K562 (cell line): ENCODE measurements around the gene ACER1. TPM values are rescaled to one million over a fixed set of nuclear protein-coding genes. Genes with fewer than 3 reads are reported as not detected.

ENCODE experiments used
- ATAC-seq: fragments of 200-7000 bp; cut with Tn5 transposase; 3 replicates; pipeline ENCODE4 v1.9.1; 2020; ENCODE audit warnings: moderate library complexity
- BruUV-seq: library from RNA; stranded (reverse); fragments of 400-500 nt; replicated peaks from 2 replicates; lab custom pipeline; 2021; lab: Mats Ljungman, UMichigan
- CTCF ChIA-PET: fragments of 300-600 bp; formaldehyde crosslinking; extraction: SDS; loops from one replicate; lab custom pipeline; 2021; ENCODE audit warnings: low intra/inter-chr PET ratio; lab: Yijun Ruan, JAX
- POLR2A ChIA-PET: fragments of 300-600, 350-650 bp; sonication (Branson Sonifier 250); formaldehyde crosslinking; extraction: SDS; loops from one replicate; lab custom pipeline; 2021; ENCODE audit warnings: antibody characterized with exemption, inconsistent platforms; lab: Yijun Ruan, JAX
- DNase-seq, 4 experiments: peaks; one replicate each; pipeline versions ENCODE4 v3.0.0 to v3.0.0-alpha.2; 2011 to 2018; ENCODE audit warnings: low spot score in 3 of 4, mixed read lengths in 3 of 4; ENCODE audit errors: extremely low read depth in 1 of 4
- FAIRE-seq: peaks from 2 replicates; lab custom pipeline; 2011; peaks lifted over from hg19 to GRCh38; lab: Jason Lieb, UNC
- H2AFZ ChIP-seq: 2 replicates; pipeline ENCODE4 v1.6.0; 2011; ENCODE audit warnings: low read depth, low read length, control low read depth, inconsistent platforms
- H3K27ac ChIP-seq: fragments of 200-600 bp; 3 replicates; pipeline ENCODE4 v1.8.0; 2011; ENCODE audit warnings: low read depth, mild to moderate bottlenecking, control low read depth, inconsistent platforms, low read length, moderate library complexity, mixed read lengths; ENCODE audit errors: extremely low read depth
- H3K27me3 ChIP-seq, 2 experiments: fragments of 300-600 bp in 1 of 2; 2 replicates in 1 of 2; 3 replicates in 1 of 2; pipeline versions ENCODE4 v1.6.0 to v1.8.0; 2011; ENCODE audit warnings: inconsistent platforms in 2 of 2, low read length in 2 of 2, mild to moderate bottlenecking in 1 of 2, mixed read lengths in 1 of 2, moderate library complexity in 1 of 2; ENCODE audit not compliant: control insufficient read depth in 2 of 2, insufficient read depth in 2 of 2
- H3K36me3 ChIP-seq: fragments of 300-600 bp; 3 replicates; pipeline ENCODE4 v1.8.0; 2011; ENCODE audit warnings: mild to moderate bottlenecking, low read length, inconsistent platforms; ENCODE audit not compliant: control insufficient read depth, insufficient read depth
- H3K4me1 ChIP-seq, 2 experiments: fragments of 200-600 bp in 1 of 2; replicated peaks in 1 of 2; 2 replicates in 1 of 2; 3 replicates in 1 of 2; pipeline versions ENCODE4 v1.5.1 to v1.8.0; 2011; ENCODE audit warnings: inconsistent platforms in 2 of 2, low read length in 2 of 2, mild to moderate bottlenecking in 1 of 2, mixed read lengths in 1 of 2, moderate library complexity in 1 of 2; ENCODE audit not compliant: control insufficient read depth in 2 of 2, insufficient read depth in 2 of 2
- H3K4me2 ChIP-seq: 2 replicates; pipeline ENCODE4 v1.6.1; 2011; ENCODE audit warnings: low read length, control low read depth, inconsistent platforms, mixed read lengths; ENCODE audit not compliant: insufficient read depth
- H3K4me3 ChIP-seq: fragments of 200-600 bp; sonication (generic), shearing (Covaris generic); 2 replicates; pipeline ENCODE4 v1.5.1; 2016; ENCODE audit warnings: control low read depth, inconsistent platforms
- H3K79me2 ChIP-seq: fragments of 200-600 bp; 3 replicates; pipeline ENCODE4 v1.8.0; 2011; ENCODE audit warnings: low read length, inconsistent platforms; ENCODE audit not compliant: control insufficient read depth, insufficient read depth
- H3K9ac ChIP-seq, 2 experiments: 2 replicates each; pipeline versions ENCODE4 v1.6.0 to v1.6.1; 2011; ENCODE audit warnings: low read depth in 2 of 2, low read length in 2 of 2, control low read depth in 1 of 2, inconsistent platforms in 1 of 2, mild to moderate bottlenecking in 1 of 2, mixed read lengths in 1 of 2; ENCODE audit not compliant: insufficient read depth in 1 of 2
- H3K9me1 ChIP-seq: one replicate; pipeline ENCODE4 v1.6.0; 2011; ENCODE audit warnings: inconsistent platforms, mild to moderate bottlenecking, low read length, moderate library complexity; ENCODE audit not compliant: control insufficient read depth, insufficient read depth
- H3K9me3 ChIP-seq: replicated peaks from 2 replicates; pipeline ENCODE4 v1.5.1; 2011; ENCODE audit warnings: low read depth, low read length, inconsistent platforms; ENCODE audit not compliant: control insufficient read depth, insufficient read depth
- H4K20me1 ChIP-seq: replicated peaks from 2 replicates; pipeline ENCODE4 v1.6.1; 2011; ENCODE audit warnings: low read length, inconsistent platforms, mixed read lengths; ENCODE audit not compliant: control insufficient read depth, insufficient read depth
- CBFA2T3 ChIP-seq: fragments of 450-650 bp; IDR thresholded peaks from 2 replicates; pipeline ENCODE4 v1.6.1; 2017
- GABPA ChIP-seq: fragments of 200-800 bp; sonication (Bioruptor generic); conservative IDR thresholded peaks from 2 replicates; pipeline ENCODE4 v1.6.1; 2016; ENCODE audit warnings: low read depth, missing genetic modification characterization, missing compliant biosample characterization
- KDM1A ChIP-seq, 2 experiments: fragments of 450-650 bp; IDR thresholded peaks; 2 replicates each; pipeline ENCODE4 v1.6.1; 2016; ENCODE audit warnings: mild to moderate bottlenecking in 2 of 2
- L3MBTL2 ChIP-seq: fragments of 450-650 bp; IDR thresholded peaks from 2 replicates; pipeline ENCODE4 v1.6.1; 2016; ENCODE audit warnings: mild to moderate bottlenecking, moderate library complexity
- MAX ChIP-seq: sonication (generic); formaldehyde crosslinking; IDR thresholded peaks from 2 replicates; pipeline ENCODE4 v1.9.0; 2022; ENCODE audit warnings: mild to moderate bottlenecking, missing genetic modification reagents
- MYBL2 ChIP-seq, 2 experiments: fragments of 450-650 bp in 1 of 2; sonication (generic) in 1 of 2; formaldehyde crosslinking in 1 of 2; IDR thresholded peaks; 2 replicates each; pipeline versions ENCODE4 v1.6.1 to v1.8.1; 2017 to 2022; ENCODE audit warnings: borderline replicate concordance in 1 of 2, inconsistent platforms in 1 of 2, low read depth in 1 of 2, mild to moderate bottlenecking in 1 of 2, missing genetic modification reagents in 1 of 2, moderate library complexity in 1 of 2
- NFIC ChIP-seq: fragments of 450-650 bp; IDR thresholded peaks from 2 replicates; pipeline ENCODE4 v1.6.1; 2017; ENCODE audit warnings: mild to moderate bottlenecking, inconsistent platforms
- TBP ChIP-seq: optimal IDR thresholded peaks from 2 replicates; pipeline ENCODE3; 2011; ENCODE audit warnings: low read depth, low read length, improper control_type of control experiment
- TFAP4 ChIP-seq: sonication (generic); formaldehyde crosslinking; IDR thresholded peaks from 2 replicates; pipeline ENCODE4 v1.8.0; 2022; ENCODE audit warnings: missing genetic modification reagents, mild to moderate bottlenecking, moderate library complexity, borderline replicate concordance
- THRAP3 ChIP-seq: fragments of 450-650 bp; IDR thresholded peaks from 2 replicates; pipeline ENCODE4 v1.6.1; 2016; ENCODE audit warnings: mild to moderate bottlenecking, inconsistent platforms, borderline replicate concordance
- VEZF1 ChIP-seq: fragments of 200-800 bp; sonication (Bioruptor generic); IDR thresholded peaks from 2 replicates; pipeline ENCODE4 v1.6.1; 2017; ENCODE audit warnings: missing genetic modification characterization, missing compliant biosample characterization
- ZNF212 ChIP-seq: fragments of 450-650 bp; formaldehyde crosslinking; IDR thresholded peaks from 2 replicates; pipeline ENCODE4 v1.4.0; 2020; ENCODE audit warnings: mild to moderate bottlenecking
- WGBS: fragments of 100-300 bp; shearing (Covaris generic); methylation state at CpG from one replicate; pipeline ENCODE4 v1.1.6; 2016; ENCODE audit warnings: low coverage, mixed read lengths; ENCODE audit not compliant: insufficient coverage; ENCODE audit errors: missing lambda C conversion rate; 5-methylcytosine and 5-hydroxymethylcytosine counted together
- in situ Hi-C: fragments of 300-500 bp; cut with MboI; formaldehyde crosslinking; loops from 4 replicates; pipeline ENCODE4 v1.15.0; 2018; ENCODE audit warnings: inconsistent platforms, mixed read lengths
- intact Hi-C: fragments of 100-400 bp; cut with micrococcal nuclease; formaldehyde crosslinking; loops from 2 replicates; pipeline ENCODE4 v1.14.2; 2022
- polyA plus RNA-seq, 8 experiments: library from polyadenylated mRNA; depleted of rRNA in 4 of 8; stranded (reverse) in 5 of 8; unstranded in 3 of 8; fragments of >200 nt; fragmentation: Nextera tagmentation in 2 of 8; fragmentation: Illumina TruSeq in 1 of 8; extraction: Ambion mirVana in 2 of 8; extraction: Trizol in 1 of 8; gene quantifications; 2 replicates each; pipeline versions ENCODE4 v1.2.1 to v1.2.3, GENCODE V29; 2011 to 2014; ENCODE audit warnings: inconsistent platforms in 1 of 8, missing spikeins in 1 of 8
- total RNA-seq, 7 experiments: library from RNA; depleted of rRNA in 6 of 7; stranded (reverse); fragments of >200 nt in 6 of 7; fragmentation: Illumina TruSeq in 2 of 7; extraction: Trizol in 2 of 7; gene quantifications; 2 replicates each; pipeline versions ENCODE4 v1.2.1 to v1.2.3, GENCODE V29; 2011 to 2021; ENCODE audit warnings: low replicate concordance in 1 of 7

ACER1 gene
- total and polyA plus RNA-seq, 9 of the 15 experiments (the other 6 are each of a cell fraction or from before 2014, with no cell fraction given) = not detected

DNA sequence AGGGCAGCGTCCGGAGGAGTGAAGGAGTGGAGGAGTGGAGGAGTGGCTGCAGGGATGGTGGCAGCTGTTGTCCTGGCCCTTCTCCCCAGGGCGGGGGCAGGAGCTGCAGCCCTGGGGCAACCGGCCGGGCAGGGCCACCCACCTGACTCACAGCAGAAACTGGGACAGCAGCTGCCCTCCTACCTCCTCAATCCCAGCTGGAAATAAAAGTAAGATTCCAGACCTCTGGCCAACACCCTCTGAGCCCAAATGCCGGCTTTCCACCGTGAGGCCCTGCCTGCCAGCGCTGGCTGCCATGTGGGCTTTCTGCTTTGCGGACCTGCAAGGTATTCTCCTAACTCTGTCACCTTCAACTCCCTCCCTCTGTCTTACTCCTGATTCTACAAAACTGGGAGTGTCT is 24.6 kb upstream of the ACER1 start:
- in situ Hi-C loops (no loop called here), intact Hi-C loops (no loop called here)
- H3K9ac ChIP-seq = peak overlapping the region in 1 of 2 experiments; percentile 83; a peak in 2 of 4 replicates
- no peaks in the 10 kb centered on the region for H4K20me1 ChIP-seq
- peaks cover 8 to 28% of the 10 kb centered on the region in 2 experiments; a peak in 4 of 5 replicates for H3K4me1 ChIP-seq
- no peaks in the 10 kb centered on the region for H3K9me3 ChIP-seq
- BruUV-seq = no TSS peak
- ChIA-PET POLR2A (interaction anchor here (0.9 to 1.6 kb wide), 3 partner anchors 13 to 20 kb away, joined by 3 to 7 read pairs (median 3); partner anchors contain the start of gene ALKBH7), CTCF (no interaction called here)
- peaks cover 6% of the 10 kb centered on the region; the same call in 1 of the 3 replicates for H3K36me3 ChIP-seq
- no peaks in the 10 kb centered on the region for H3K27me3 ChIP-seq
- DNase-seq = peak in 1 of 4 experiments; percentile 14
- H3K27ac ChIP-seq = no peak overlapping the region
- no peak for ATAC-seq
- TF ChIP-seq ZNF212 (no peak), TFAP4 (CRISPR knock-in tag) (0 out of 2 replicates have a peak, but pooled peaks have one; percentile 12)
- no peaks in the 10 kb centered on the region for H3K9me1 ChIP-seq
- no peak overlapping the region for H3K4me2 ChIP-seq
- no peak for FAIRE-seq
- H3K4me3 ChIP-seq = no peak overlapping the region
- 33% methylated on average over 9 of the region's 9 CpGs for WGBS
- H3K79me2 ChIP-seq = peaks cover 16% of the 10 kb centered on the region
- peak overlapping the region; percentile 54 for H2AFZ ChIP-seq

GRCh38 chr19:6357174-6357573 is 23.8 kb upstream of the ACER1 start:
- Histone ChIP-seq H3K27ac (no peak overlapping the region), H3K9me1 (no peaks in the 10 kb centered on the region), H3K79me2 (peaks cover 7% of the 10 kb centered on the region), H3K27me3 (no peaks in the 10 kb centered on the region), H3K9ac (peak overlapping the region in 1 of 2 experiments; percentile 68; a peak in 2 of 4 replicates), H3K36me3 (no peaks in the 10 kb centered on the region), H2AFZ (no peak overlapping the region), H3K4me2 (no peak overlapping the region), H4K20me1 (no peaks in the 10 kb centered on the region), H3K4me3 (no peak overlapping the region), H3K9me3 (peaks cover 3% of the 10 kb centered on the region; the same call in 1 of the 2 replicates), H3K4me1 (peaks cover 8 to 22% of the 10 kb centered on the region in 2 experiments; a peak in 4 of 5 replicates)
- intact Hi-C loops (no loop called here), in situ Hi-C loops (no loop called here)
- WGBS = 5% methylated on average over 14 of the region's 14 CpGs
- ATAC-seq = no peak
- ChIA-PET CTCF (no interaction called here), POLR2A (interaction anchor here (0.5 to 1.6 kb wide), 5 partner anchors 12 to 81 kb away, joined by 3 to 7 read pairs (median 3); partner anchors contain the start of gene ALKBH7)
- no peak for FAIRE-seq
- DNase-seq = peak in 2 of 4 experiments; percentile 23 to 49
- BruUV-seq = no TSS peak
- TF ChIP-seq NFIC (peak; percentile 83), KDM1A (IDR thresholded peaks at IDR 0.05) (0 out of 4 replicates have a peak, but pooled peaks of 1 of the 2 experiments have one; percentile 24), L3MBTL2 (0 out of 2 replicates have a peak, but pooled peaks have one; percentile 21), THRAP3 (no peak), MYBL2 (IDR thresholded peaks at IDR 0.05; ENCODE audit: low read depth) (no peak), MYBL2 (CRISPR knock-in tag; IDR thresholded peaks at IDR 0.05; ENCODE audit: borderline replicate concordance) (no peak), VEZF1 (CRISPR knock-in tag) (0 out of 2 replicates have a peak, but pooled peaks have one; percentile 19), TBP (peak; percentile 78), MAX (CRISPR knock-in tag) (peak; percentile 30; the same call in 1 of the 2 replicates), CBFA2T3 (peak; percentile 34; the same call in 1 of the 2 replicates), GABPA (tag) (no peak)
